AG04449 (cell line): ENCODE data around the gene PCDH8.

ENCODE experiments used
- CTCF ChIA-PET: fragments of 350-600 bp; formaldehyde crosslinking; extraction: SDS; loops from one replicate; lab custom pipeline; 2021; ENCODE audit warnings: antibody characterized with exemption; lab: Yijun Ruan, JAX
- POLR2A ChIA-PET: fragments of 400-600, 350-600 bp; formaldehyde crosslinking; extraction: SDS; loops from one replicate; lab custom pipeline; 2020; ENCODE audit warnings: antibody characterized with exemption, inconsistent platforms; lab: Yijun Ruan, JAX
- DNase-seq: peaks from one replicate; pipeline ENCODE4 v3.0.0-alpha.2; 2010; ENCODE audit warnings: low read depth, low spot score
- H3K4me3 ChIP-seq: 2 replicates; pipeline ENCODE4 v1.5.1; 2011; ENCODE audit warnings: low read depth, mild to moderate bottlenecking, control low read depth, low read length
- CTCF ChIP-seq: IDR thresholded peaks from one replicate; pipeline ENCODE4 v1.5.1; 2011; ENCODE audit warnings: mild to moderate bottlenecking, moderate library complexity, low read length, control low read depth, inconsistent platforms; ENCODE audit not compliant: insufficient read depth; ENCODE audit errors: missing control alignments

Gene PCDH8

GRCh38 chr13:52851137-52851962, 2.9 kb upstream of the PCDH8 start:
- no peak for TF ChIP-seq CTCF
- POLR2A ChIA-PET = no interaction called here
- peak overlapping the region; percentile 56 for H3K4me3 ChIP-seq
- CTCF ChIA-PET = no interaction called here
- no peak for DNase-seq

GRCh38 chr13:52850396-52851136, 2.1 kb upstream of the PCDH8 start:
- ChIA-PET CTCF (no interaction called here), POLR2A (no interaction called here)
- H3K4me3 ChIP-seq = peak overlapping the region; percentile 56
- no peak for DNase-seq
- no peak for TF ChIP-seq CTCF

GRCh38 chr13:52850072-52850395, 1.6 kb upstream of the PCDH8 start:
- no peak overlapping the region for H3K4me3 ChIP-seq
- POLR2A ChIA-PET = no interaction called here
- no peak for DNase-seq
- no peak for TF ChIP-seq CTCF
- CTCF ChIA-PET = no interaction called here

- ChIA-PET POLR2A (no interaction called here), CTCF (no interaction called here)
- no peak for TF ChIP-seq CTCF
- no peak for DNase-seq
- no peak overlapping the region for H3K4me3 ChIP-seq
Observed at GRCh38 chr13:52849291-52850071, 1.0 kb upstream of the PCDH8 start.

GRCh38 chr13:52847682-52848432, 583 bp downstream of the PCDH8 start:
- TF ChIP-seq CTCF = no peak
- POLR2A ChIA-PET = no interaction called here
- CTCF ChIA-PET = no interaction called here
- no peak overlapping the region for H3K4me3 ChIP-seq
- no peak for DNase-seq

GRCh38 chr13:52847322-52847681, 1.1 kb downstream of the PCDH8 start:
- no peak for DNase-seq
- no peak for TF ChIP-seq CTCF
- POLR2A ChIA-PET = no interaction called here
- H3K4me3 ChIP-seq = no peak overlapping the region
- CTCF ChIA-PET = no interaction called here
